Common myeloid progenitor, CD34-positive (primary cell): ENCODE results near the gene EPB41.

Source experiments
- CTCF ChIA-PET: fragments of 350-600 bp; sonication (Branson Sonifier 250); formaldehyde crosslinking; loops from one replicate; lab custom pipeline; 2021; ENCODE audit warnings: antibody characterized with exemption; lab: Charles Lee
- POLR2A ChIA-PET: fragments of 350-600 bp; sonication (Branson Sonifier 250); formaldehyde crosslinking; loops from one replicate; lab custom pipeline; 2021; ENCODE audit warnings: antibody characterized with exemption; lab: Charles Lee
- DNase-seq, 3 donors: peaks; one replicate each; pipeline versions ENCODE4 v3.0.0 to v3.0.0-alpha.2; 2013
- H3K27ac ChIP-seq, 2 experiments: 1 replicate in 1 of 2; 2 replicates in 1 of 2; pipeline ENCODE4 v1.7.0; 2013; ENCODE audit warnings: inconsistent platforms in 2 of 2, low read length in 2 of 2, mild to moderate bottlenecking in 2 of 2, low read depth in 1 of 2, moderate library complexity in 1 of 2; ENCODE audit not compliant: severe bottlenecking in 2 of 2, insufficient read depth in 1 of 2, poor library complexity in 1 of 2
- H3K27me3 ChIP-seq, 5 experiments: replicated peaks in 2 of 5; 1 replicate in 3 of 5; 2 replicates in 2 of 5; pipeline versions ENCODE4 v1.6.1 to v1.7.0; 2013; ENCODE audit warnings: low read length in 4 of 5, mild to moderate bottlenecking in 2 of 5, moderate library complexity in 2 of 5, inconsistent platforms in 1 of 5; ENCODE audit not compliant: insufficient read depth in 5 of 5, control insufficient read depth in 4 of 5
- H3K36me3 ChIP-seq, 4 experiments: 1 replicate in 2 of 4; 2 replicates in 2 of 4; pipeline versions ENCODE4 v1.6.1 to v1.7.0; 2013; ENCODE audit warnings: low read length in 3 of 4, control low read depth in 1 of 4, mild to moderate bottlenecking in 1 of 4; ENCODE audit not compliant: control insufficient read depth in 4 of 4, insufficient read depth in 4 of 4
- H3K4me1 ChIP-seq, 4 experiments: 1 replicate in 3 of 4; 2 replicates in 1 of 4; pipeline versions ENCODE4 v1.6.1 to v1.7.1; 2013; ENCODE audit warnings: low read length in 3 of 4, mild to moderate bottlenecking in 3 of 4, control low read depth in 1 of 4, inconsistent platforms in 1 of 4, moderate library complexity in 1 of 4; ENCODE audit not compliant: control insufficient read depth in 4 of 4, insufficient read depth in 4 of 4; ENCODE audit errors: control extremely low read depth in 1 of 4
- H3K4me3 ChIP-seq, 7 experiments: 1 replicate in 4 of 7; 2 replicates in 3 of 7; pipeline versions ENCODE4 v1.5.1 to v1.7.0; 2013; ENCODE audit warnings: mild to moderate bottlenecking in 7 of 7, low read length in 6 of 7, moderate library complexity in 6 of 7, inconsistent platforms in 2 of 7, low read depth in 2 of 7, control low read depth in 1 of 7; ENCODE audit not compliant: insufficient read depth in 4 of 7, control insufficient read depth in 1 of 7; ENCODE audit errors: extremely low read depth in 1 of 7
- H3K9me3 ChIP-seq, 5 experiments: 1 replicate in 4 of 5; 2 replicates in 1 of 5; pipeline versions ENCODE4 v1.6.1 to v1.7.1; 2013; ENCODE audit warnings: low read length in 4 of 5, mild to moderate bottlenecking in 2 of 5, inconsistent platforms in 1 of 5, low read depth in 1 of 5, moderate library complexity in 1 of 5; ENCODE audit not compliant: control insufficient read depth in 4 of 5, insufficient read depth in 2 of 5; ENCODE audit errors: control extremely low read depth in 1 of 5
- WGBS: methylation state at CpG from one replicate; pipeline ENCODE4 v1.1.5; 2013; ENCODE audit not compliant: insufficient coverage; 5-methylcytosine and 5-hydroxymethylcytosine counted together

EPB41 gene

DNA sequence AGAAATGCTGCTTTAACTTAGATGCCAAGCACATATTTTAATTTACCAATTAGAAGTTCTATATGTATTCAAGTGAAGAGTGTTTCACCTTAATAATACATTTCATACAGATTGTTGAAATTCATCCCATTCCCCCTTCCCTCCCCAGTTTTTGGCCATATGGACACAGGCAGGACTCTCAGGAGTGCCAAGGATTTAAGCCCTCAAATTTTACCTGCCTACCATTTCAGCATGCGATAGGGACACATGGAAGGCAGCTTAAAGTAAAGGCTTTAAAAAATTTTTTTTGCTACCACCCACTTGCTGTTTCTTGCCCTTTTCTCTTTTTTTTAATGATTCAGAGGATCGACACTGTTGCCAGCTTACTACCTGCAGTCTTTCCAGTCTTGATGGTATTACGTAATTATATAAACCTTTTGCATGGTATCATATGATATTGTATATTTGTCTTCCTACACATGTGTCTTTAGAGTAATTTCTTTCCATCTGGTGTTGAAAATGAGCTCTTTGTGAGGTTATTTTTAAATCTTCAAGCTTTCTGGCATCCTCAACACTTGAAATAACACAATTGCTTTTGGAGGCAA is 7.0 kb downstream of the EPB41 start:
- POLR2A ChIA-PET: no interaction called here
- H3K36me3 ChIP-seq: peaks cover 0 to 2% (median 1%) of the 10 kb centered on the region in 4 experiments
- H3K27ac ChIP-seq: no peak overlapping the region
- 100% methylated on average over 1 of the region's 3 CpGs for WGBS
- H3K27me3 ChIP-seq: no peaks in the 10 kb centered on the region
- CTCF ChIA-PET: interaction anchor here (0.7 to 2.9 kb wide), 4 partner anchors 10 to 111 kb away, joined by 3 to 7 read pairs (median 4); no protein-coding TSS in a partner anchor
- no peak for DNase-seq
- no peaks in the 10 kb centered on the region for H3K9me3 ChIP-seq
- peaks cover 4 to 26% (median 10%) of the 10 kb centered on the region in 4 experiments for H3K4me1 ChIP-seq
- no peak overlapping the region for H3K4me3 ChIP-seq

DNA sequence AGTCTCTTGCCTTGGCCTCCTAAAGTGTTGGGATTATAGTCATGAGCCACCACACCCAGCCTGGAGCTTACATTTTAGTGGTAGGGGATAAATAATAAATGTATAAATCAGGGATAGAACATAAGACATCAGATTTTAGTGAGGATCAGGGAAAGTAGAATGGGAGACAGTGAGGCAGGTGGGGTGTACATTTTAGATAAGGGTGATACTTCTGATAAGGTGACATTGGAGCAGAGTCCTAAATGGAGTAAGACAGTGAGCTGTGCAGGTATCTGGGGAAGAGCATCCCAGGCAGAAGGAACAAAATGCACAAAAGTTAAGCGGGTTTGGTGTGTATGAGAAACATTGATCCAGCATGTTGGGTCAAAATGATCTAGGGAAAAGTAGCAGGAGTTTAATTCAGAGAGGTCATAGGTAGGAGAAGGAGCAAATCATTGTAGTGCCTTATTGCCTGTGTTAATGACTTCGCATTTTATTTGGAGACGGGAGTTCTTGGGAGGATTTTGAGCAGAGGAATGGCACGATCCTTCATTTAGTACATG is 11.1 kb downstream of the EPB41 start:
- POLR2A ChIA-PET: no interaction called here
- CTCF ChIA-PET: interaction anchor here (1.7 to 1.8 kb wide), 2 partner anchors 9 to 41 kb away, joined by 5 to 8 read pairs; no protein-coding TSS in a partner anchor
- no peaks in the 10 kb centered on the region for H3K9me3 ChIP-seq
- DNase-seq: no peak
- peak overlapping the region in 1 of 2 experiments; percentile 90 for H3K27ac ChIP-seq
- WGBS: 100% methylated on average over 3 of the region's 4 CpGs
- peaks cover 0 to 2% (median 0%) of the 10 kb centered on the region in 4 experiments for H3K36me3 ChIP-seq
- no peak overlapping the region for H3K4me3 ChIP-seq
- no peaks in the 10 kb centered on the region for H3K27me3 ChIP-seq
- peaks cover 26 to 42% (median 36%) of the 10 kb centered on the region in 4 experiments for H3K4me1 ChIP-seq

DNA sequence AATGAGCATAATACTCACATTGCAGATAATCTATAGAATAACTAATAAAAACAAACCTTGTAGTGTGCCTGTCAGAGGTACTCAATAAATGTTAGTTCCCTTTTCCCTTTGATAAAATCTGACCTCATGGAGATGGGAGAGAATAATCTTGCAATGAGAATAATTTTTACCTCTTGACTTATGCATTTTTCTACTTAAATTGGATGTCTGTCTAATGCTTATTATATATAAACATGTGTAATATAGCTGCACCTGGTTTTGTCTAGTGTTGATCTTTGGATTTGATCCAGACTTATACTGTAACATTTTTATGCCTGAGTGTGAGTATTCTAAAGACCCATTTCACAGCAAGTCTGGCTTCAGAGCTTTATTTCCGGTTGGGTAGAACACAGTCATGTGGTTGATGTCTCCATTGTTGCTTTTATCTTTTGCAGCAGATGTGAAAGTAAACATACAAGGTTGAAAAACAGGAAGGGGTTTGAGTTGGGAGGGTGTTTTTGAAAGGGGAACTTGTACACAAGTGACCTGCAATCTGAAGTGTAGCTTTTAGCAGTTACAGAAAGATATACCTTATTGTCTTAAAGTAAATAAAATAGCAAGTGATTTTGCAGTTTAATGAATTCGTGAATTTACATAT is 12.4 kb downstream of the EPB41 start:
- no peaks in the 10 kb centered on the region for H3K9me3 ChIP-seq
- H3K36me3 ChIP-seq: peaks cover 0 to 2% (median 0%) of the 10 kb centered on the region in 4 experiments
- ChIA-PET POLR2A (interaction anchor here (0.6 to 2.6 kb wide), 4 partner anchors 37 to 106 kb away, joined by 3 to 12 read pairs (median 4); no protein-coding TSS in a partner anchor), CTCF (interaction anchor here (0.6 to 1.7 kb wide), 5 partner anchors 29 to 108 kb away, joined by 3 to 5 read pairs (median 3); no protein-coding TSS in a partner anchor)
- H3K4me3 ChIP-seq: peak overlapping the region in 5 of 7 experiments; percentile 15 to 66 (median 56)
- 0% methylated on average over 1 of the region's 2 CpGs for WGBS
- H3K27ac ChIP-seq: peak overlapping the region; percentile 75 to 90
- H3K27me3 ChIP-seq: no peaks in the 10 kb centered on the region
- peak; percentile 91 to 99 (median 97) for DNase-seq
- peaks cover 26 to 42% (median 36%) of the 10 kb centered on the region in 4 experiments for H3K4me1 ChIP-seq

DNA sequence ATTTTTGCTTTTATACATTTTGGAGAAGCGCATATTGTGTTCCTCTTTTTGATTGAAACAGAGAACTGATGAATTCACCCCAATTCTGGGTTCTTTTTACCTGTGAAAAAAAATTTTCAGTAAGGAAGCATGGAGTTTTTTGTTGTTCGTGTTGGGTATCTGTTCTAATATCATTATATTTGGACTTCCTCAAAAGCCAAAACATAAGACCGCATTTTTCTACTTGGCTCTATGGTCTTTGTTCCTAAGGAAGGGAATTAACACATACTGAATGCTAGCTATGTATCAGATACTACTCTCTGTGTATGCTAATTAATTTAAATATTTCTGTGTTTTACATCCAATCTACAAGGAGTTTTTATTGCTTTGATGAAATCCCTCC is 12.9 kb downstream of the EPB41 start:
- peak in 2 of 3 donors; percentile 60 to 71 for DNase-seq
- no peaks in the 10 kb centered on the region for H3K9me3 ChIP-seq
- H3K27ac ChIP-seq: peak overlapping the region; percentile 75 to 90
- H3K36me3 ChIP-seq: peaks cover 0 to 2% (median 0%) of the 10 kb centered on the region in 4 experiments
- ChIA-PET CTCF (interaction anchor here (0.6 to 1.7 kb wide), 6 partner anchors 30 to 107 kb away, joined by 3 to 5 read pairs (median 3); no protein-coding TSS in a partner anchor), POLR2A (interaction anchor here (1.0 to 2.6 kb wide), 3 partner anchors 39 to 105 kb away, joined by 3 to 12 read pairs (median 5); no protein-coding TSS in a partner anchor)
- H3K4me1 ChIP-seq: peaks cover 26 to 42% (median 36%) of the 10 kb centered on the region in 4 experiments
- H3K27me3 ChIP-seq: no peaks in the 10 kb centered on the region
- WGBS: no CpG with 5 or more reads among the region's 3 CpGs
- peak overlapping the region in 5 of 7 experiments; percentile 15 to 66 (median 56) for H3K4me3 ChIP-seq

DNA sequence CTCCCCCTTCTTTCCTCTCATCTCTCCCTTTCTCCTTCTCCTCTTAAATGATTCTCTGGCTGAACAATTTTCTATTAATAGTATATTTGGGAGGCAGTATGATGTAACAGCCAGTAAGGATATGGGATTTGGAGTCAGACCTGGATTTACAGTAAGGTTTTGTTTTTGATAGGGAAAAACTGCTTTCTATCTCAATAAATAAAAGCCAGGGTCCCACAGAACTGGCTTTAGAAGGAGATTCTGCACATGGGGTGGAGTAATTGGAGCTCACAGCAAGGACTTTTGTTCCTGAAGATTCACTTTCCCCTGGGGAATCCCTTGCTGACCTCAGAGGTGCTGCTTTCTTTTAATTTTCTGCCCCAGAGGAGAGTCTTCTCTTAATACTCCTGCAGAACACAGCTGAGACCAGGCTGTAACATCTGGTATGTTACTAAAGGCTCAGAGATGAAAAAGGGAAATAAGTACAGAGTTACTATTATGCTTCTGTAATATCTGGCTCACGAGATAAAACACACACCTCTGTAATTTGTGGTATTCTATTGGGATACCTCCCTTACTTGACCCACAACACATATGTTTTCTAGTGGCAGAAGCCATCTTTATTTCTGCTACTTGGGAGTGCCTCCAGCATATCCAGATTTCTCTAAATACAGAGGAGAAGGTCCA is 13.4 kb downstream of the EPB41 start:
- CTCF ChIA-PET: interaction anchor here (0.6 to 1.7 kb wide), 5 partner anchors 30 to 107 kb away, joined by 3 to 4 read pairs (median 3); no protein-coding TSS in a partner anchor

DNA sequence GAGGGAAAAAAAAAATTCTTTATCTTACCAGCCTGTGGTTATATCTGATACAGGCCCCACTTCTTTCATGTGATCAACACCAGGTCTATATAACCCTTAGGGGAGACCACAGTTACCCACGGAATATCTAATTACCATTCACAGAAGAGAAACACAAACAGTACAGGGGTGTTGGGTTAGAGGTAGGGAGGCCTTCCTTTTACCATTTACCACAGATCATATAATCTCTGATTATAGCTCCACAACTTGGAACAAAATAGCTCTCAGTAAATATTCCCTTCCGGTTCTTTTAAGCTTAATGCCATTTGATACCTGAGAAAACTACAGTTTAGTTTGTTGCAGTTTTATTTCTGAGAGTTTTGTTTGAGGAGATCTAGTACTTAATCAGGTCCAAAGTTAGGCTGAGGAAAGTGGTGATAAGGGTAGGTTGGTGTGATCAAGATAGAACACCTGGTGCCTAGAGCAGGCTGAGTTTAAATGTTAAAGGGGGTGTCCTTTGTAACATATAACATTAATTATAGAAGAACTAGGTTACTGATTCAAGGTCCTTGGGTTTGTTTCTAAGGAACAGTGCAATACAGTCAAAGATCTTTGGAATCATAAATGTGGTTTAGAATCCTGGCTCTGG is 14.1 kb downstream of the EPB41 start:
- WGBS: no CpG with 5 or more reads among the region's 2 CpGs
- no peaks in the 10 kb centered on the region for H3K27me3 ChIP-seq
- ChIA-PET POLR2A (interaction anchor here (2.1 to 2.6 kb wide), 2 partner anchors 44 to 104 kb away, joined by 5 to 12 read pairs; no protein-coding TSS in a partner anchor), CTCF (interaction anchor here (0.6 to 1.7 kb wide), 5 partner anchors 11 to 49 kb away, joined by 3 to 4 read pairs (median 3); no protein-coding TSS in a partner anchor)
- peak overlapping the region; percentile 75 to 90 for H3K27ac ChIP-seq
- peaks cover 0 to 2% (median 0%) of the 10 kb centered on the region in 4 experiments for H3K36me3 ChIP-seq
- peaks cover 26 to 42% (median 36%) of the 10 kb centered on the region in 4 experiments for H3K4me1 ChIP-seq
- peak in 2 of 3 donors; percentile 18 to 48 for DNase-seq
- peak overlapping the region in 4 of 7 experiments; percentile 20 to 59 (median 36) for H3K4me3 ChIP-seq
- H3K9me3 ChIP-seq: no peaks in the 10 kb centered on the region

More for the DNA sequence above, 13.4 kb downstream of the EPB41 start:
- Histone ChIP-seq H3K4me1 (peaks cover 26 to 42% (median 36%) of the 10 kb centered on the region in 4 experiments), H3K4me3 (peak overlapping the region in 6 of 7 experiments; percentile 16 to 66 (median 44)), H3K27ac (peak overlapping the region; percentile 75 to 90), H3K9me3 (no peaks in the 10 kb centered on the region), H3K27me3 (no peaks in the 10 kb centered on the region), H3K36me3 (peaks cover 0 to 2% (median 0%) of the 10 kb centered on the region in 4 experiments)
- peak; percentile 18 to 76 (median 58) for DNase-seq
- POLR2A ChIA-PET: interaction anchor here (2.1 to 2.6 kb wide), 2 partner anchors 43 to 105 kb away, joined by 5 to 12 read pairs; no protein-coding TSS in a partner anchor
- no CpG with 5 or more reads among the region's 1 CpG for WGBS
